ENCODE data around the gene KAZN.

KAZN gene

GRCh38 chr1:15046487-15047165, 448.1 kb downstream of the KAZN start:
- DNase-seq = peak; percentile 78

- no peak for DNase-seq
Measured at GRCh38 chr1:15047237-15047636, 448.8 kb downstream of the KAZN start.

GRCh38 chr1:15048437-15048980, 450.0 kb downstream of the KAZN start:
- DNase-seq = no peak

- DNase-seq = no peak
Measured at GRCh38 chr1:15049067-15049466, 450.6 kb downstream of the KAZN start.

GRCh38 chr1:15051882-15052528, 453.5 kb downstream of the KAZN start:
- DNase-seq = peak; percentile 6

GRCh38 chr1:15053153-15053552, 454.7 kb downstream of the KAZN start:
- DNase-seq = no peak

- no peak for DNase-seq
Measured at GRCh38 chr1:15055736-15056415, 457.4 kb downstream of the KAZN start.

GRCh38 chr1:15056515-15057285, 458.2 kb downstream of the KAZN start:
- DNase-seq = no peak

GRCh38 chr1:15057834-15058233, 459.3 kb downstream of the KAZN start:
- DNase-seq = no peak

- DNase-seq = no peak
Measured at GRCh38 chr1:15058261-15058660, 459.8 kb downstream of the KAZN start.

- no peak for DNase-seq
Measured at GRCh38 chr1:15060104-15060503, 461.6 kb downstream of the KAZN start.

- no peak for DNase-seq
Measured at GRCh38 chr1:15062479-15063099, 464.1 kb downstream of the KAZN start.

GRCh38 chr1:15063346-15063745, 464.9 kb downstream of the KAZN start:
- DNase-seq = no peak

GRCh38 chr1:15063783-15064182, 465.3 kb downstream of the KAZN start:
- no peak for DNase-seq

- no peak for DNase-seq
Measured at GRCh38 chr1:15064217-15064929, 465.9 kb downstream of the KAZN start.

GRCh38 chr1:15065291-15065690, 466.8 kb downstream of the KAZN start:
- DNase-seq = no peak

GRCh38 chr1:15065736-15066135, 467.3 kb downstream of the KAZN start:
- no peak for DNase-seq

- no peak for DNase-seq
Measured at GRCh38 chr1:15066191-15066590, 467.7 kb downstream of the KAZN start.

- no peak for DNase-seq
Measured at GRCh38 chr1:15067148-15067547, 468.7 kb downstream of the KAZN start.

- DNase-seq = no peak
Measured at GRCh38 chr1:15068152-15068551, 469.7 kb downstream of the KAZN start.

GRCh38 chr1:15068997-15069396, 470.5 kb downstream of the KAZN start:
- DNase-seq = no peak
